Neural cell (in vitro differentiated cells): Measurements from ENCODE around the gene AKR7A2. TPM values are rescaled to one million over a fixed set of nuclear protein-coding genes. Genes with fewer than 3 reads are reported as not detected.

Source experiments
- H2AFZ ChIP-seq: fragments of 200-600, 300-800 bp; sonication (generic), shearing (Covaris generic); 2 replicates; pipeline ENCODE4 v1.6.0; 2014; ENCODE audit warnings: low read depth, mild to moderate bottlenecking, antibody characterized with exemption, low read length, moderate library complexity
- H3F3A ChIP-seq: fragments of 200-600 bp; shearing (Covaris generic); 2 replicates; pipeline ENCODE4 v1.6.1; 2016; ENCODE audit warnings: mild to moderate bottlenecking, moderate library complexity, mixed read lengths, antibody characterized with exemption, low read length; ENCODE audit not compliant: insufficient read depth, poor library complexity, severe bottlenecking
- H3K27ac ChIP-seq: fragments of 200-600, 300-800 bp; sonication (generic), shearing (Covaris generic); 2 replicates; pipeline ENCODE4 v1.5.1; 2014; ENCODE audit warnings: mild to moderate bottlenecking, low read length, moderate library complexity
- H3K27me3 ChIP-seq: fragments of 300-800, 200-600 bp; sonication (generic), shearing (Covaris generic); 2 replicates; pipeline ENCODE4 v1.6.0; 2014; ENCODE audit warnings: mild to moderate bottlenecking, low read depth, low read length, moderate library complexity; ENCODE audit not compliant: insufficient read depth
- H3K36me3 ChIP-seq: fragments of 300-800, 200-600 bp; sonication (generic), shearing (Covaris generic); 2 replicates; pipeline ENCODE4 v1.5.1; 2014; ENCODE audit warnings: mild to moderate bottlenecking, antibody characterized with exemption, low read length, moderate library complexity; ENCODE audit not compliant: insufficient read depth
- H3K4me2 ChIP-seq: fragments of 300-800, 200-600 bp; sonication (generic), shearing (Covaris generic); 2 replicates; pipeline ENCODE4 v1.6.0; 2014; ENCODE audit warnings: mild to moderate bottlenecking, low read length
- H3K4me3 ChIP-seq: fragments of 300-800, 200-600 bp; sonication (generic), shearing (Covaris generic); 2 replicates; pipeline ENCODE4 v1.5.1; 2014; ENCODE audit warnings: mild to moderate bottlenecking, low read length, moderate library complexity
- H3K79me2 ChIP-seq: fragments of 200-600 bp; shearing (Covaris generic); replicated peaks from 2 replicates; pipeline ENCODE4 v1.6.0; 2014; ENCODE audit warnings: mild to moderate bottlenecking, low read length, moderate library complexity; ENCODE audit not compliant: insufficient read depth
- H3K9ac ChIP-seq: fragments of 300-800, 200-600 bp; sonication (generic), shearing (Covaris generic); 2 replicates; pipeline ENCODE4 v1.6.1; 2016; ENCODE audit warnings: mild to moderate bottlenecking, low read length, mixed read lengths
- H3K9me2 ChIP-seq: fragments of 200-600 bp; shearing (Covaris generic); 2 replicates; pipeline ENCODE4 v1.6.1; 2016; ENCODE audit warnings: mild to moderate bottlenecking, low read length, mixed read lengths; ENCODE audit not compliant: insufficient read depth
- H3K9me3 ChIP-seq: fragments of 200-600, 300-800 bp; sonication (generic), shearing (Covaris generic); 2 replicates; pipeline ENCODE4 v1.6.1; 2016; ENCODE audit warnings: mild to moderate bottlenecking, mixed run types, low read length, moderate library complexity, mixed read lengths
- H4K20me1 ChIP-seq: fragments of 200-600 bp; shearing (Covaris generic); 2 replicates; pipeline ENCODE4 v1.6.1; 2016; ENCODE audit warnings: mild to moderate bottlenecking, mixed run types; ENCODE audit not compliant: insufficient read depth
- EZH2 ChIP-seq: fragments of 200-600, 300-800 bp; shearing (Covaris generic), sonication (generic); IDR thresholded peaks from 2 replicates; pipeline ENCODE4 v1.6.1; 2014; ENCODE audit warnings: antibody characterized with exemption, low read length, borderline replicate concordance, mild to moderate bottlenecking; ENCODE audit not compliant: insufficient read depth, poor library complexity, severe bottlenecking
- MXI1 ChIP-seq: fragments of 450-650 bp; conservative IDR thresholded peaks from 2 replicates; pipeline ENCODE4 v1.6.1; 2014; ENCODE audit warnings: antibody characterized with exemption, mild to moderate bottlenecking; ENCODE audit not compliant: poor library complexity, severe bottlenecking
- POLR2AphosphoS5 ChIP-seq: IDR thresholded peaks from 2 replicates; pipeline ENCODE4 v1.6.1; 2012
- RAD21 ChIP-seq: fragments of 450-650 bp; conservative IDR thresholded peaks from 2 replicates; pipeline ENCODE4 v1.6.1; 2014; ENCODE audit warnings: antibody characterized with exemption, mild to moderate bottlenecking, moderate library complexity
- SMC3 ChIP-seq: fragments of 450-650 bp; conservative IDR thresholded peaks from 2 replicates; pipeline ENCODE4 v1.6.1; 2014; ENCODE audit warnings: antibody characterized with exemption, mild to moderate bottlenecking, moderate library complexity; ENCODE audit not compliant: poor library complexity
- TAF1 ChIP-seq: IDR thresholded peaks from 2 replicates; pipeline ENCODE4 v1.6.1; 2012; ENCODE audit warnings: low read depth
- polyA plus RNA-seq: library from polyadenylated mRNA; depleted of rRNA; stranded (reverse); fragments of >200 nt; gene quantifications from 2 replicates; pipeline ENCODE4 v1.2.3, GENCODE V29; 2014
- TF ChIP-seq, protein P1 (sequence below): fragments of 450-650 bp; IDR thresholded peaks from 2 replicates; pipeline ENCODE4 v1.5.1; 2014; ENCODE audit warnings: antibody characterized with exemption, mild to moderate bottlenecking, moderate library complexity; ENCODE audit not compliant: poor library complexity, severe bottlenecking
- TF ChIP-seq, protein P2 (sequence below): IDR thresholded peaks from 2 replicates; pipeline ENCODE4 v1.6.1; 2012; ENCODE audit warnings: borderline replicate concordance

Gene AKR7A2
- polyA plus RNA-seq, 1 donor from 2014 or later: 50.6 TPM

DNA sequence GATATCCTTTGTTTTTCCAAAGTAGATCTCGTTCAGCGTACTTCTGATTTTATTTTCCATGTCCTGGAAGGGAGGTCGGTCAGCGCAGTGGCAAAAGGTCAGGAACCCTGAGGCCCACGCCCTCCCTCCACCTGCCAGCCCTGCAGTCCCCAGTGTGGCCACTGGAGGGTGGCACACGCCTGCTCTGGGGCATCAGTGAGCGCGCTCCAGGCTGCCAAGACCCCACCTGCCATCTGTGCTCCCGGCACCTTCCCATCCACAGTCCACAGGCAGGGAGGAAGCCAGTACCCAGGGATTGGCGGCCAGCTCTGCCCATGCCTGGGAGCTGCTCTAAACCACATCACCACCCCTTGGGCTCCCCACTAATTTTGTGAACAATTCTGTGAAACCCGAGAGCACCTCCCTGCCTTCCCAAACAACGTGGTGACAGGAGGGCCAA, 32.4 kb upstream of the AKR7A2 start:
- no peaks in the 10 kb centered on the region for H4K20me1 ChIP-seq
- no peak overlapping the region for H3K27ac ChIP-seq
- H3K9me2 ChIP-seq: no peaks in the 10 kb centered on the region
- no peaks in the 10 kb centered on the region for H3K9me3 ChIP-seq
- H3K9ac ChIP-seq: no peak overlapping the region
- TF ChIP-seq, protein P1, sequence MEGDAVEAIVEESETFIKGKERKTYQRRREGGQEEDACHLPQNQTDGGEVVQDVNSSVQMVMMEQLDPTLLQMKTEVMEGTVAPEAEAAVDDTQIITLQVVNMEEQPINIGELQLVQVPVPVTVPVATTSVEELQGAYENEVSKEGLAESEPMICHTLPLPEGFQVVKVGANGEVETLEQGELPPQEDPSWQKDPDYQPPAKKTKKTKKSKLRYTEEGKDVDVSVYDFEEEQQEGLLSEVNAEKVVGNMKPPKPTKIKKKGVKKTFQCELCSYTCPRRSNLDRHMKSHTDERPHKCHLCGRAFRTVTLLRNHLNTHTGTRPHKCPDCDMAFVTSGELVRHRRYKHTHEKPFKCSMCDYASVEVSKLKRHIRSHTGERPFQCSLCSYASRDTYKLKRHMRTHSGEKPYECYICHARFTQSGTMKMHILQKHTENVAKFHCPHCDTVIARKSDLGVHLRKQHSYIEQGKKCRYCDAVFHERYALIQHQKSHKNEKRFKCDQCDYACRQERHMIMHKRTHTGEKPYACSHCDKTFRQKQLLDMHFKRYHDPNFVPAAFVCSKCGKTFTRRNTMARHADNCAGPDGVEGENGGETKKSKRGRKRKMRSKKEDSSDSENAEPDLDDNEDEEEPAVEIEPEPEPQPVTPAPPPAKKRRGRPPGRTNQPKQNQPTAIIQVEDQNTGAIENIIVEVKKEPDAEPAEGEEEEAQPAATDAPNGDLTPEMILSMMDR: peak; percentile 78
- TF ChIP-seq SMC3 (peak; percentile 79), RAD21 (peak; percentile 83), POLR2AphosphoS5 (no peak), EZH2 (no peak), TAF1 (no peak)
- no peaks in the 10 kb centered on the region for H3K36me3 ChIP-seq
- H2AFZ ChIP-seq: no peak overlapping the region
- H3K4me2 ChIP-seq: no peak overlapping the region
- H3K4me3 ChIP-seq: no peak overlapping the region
- H3F3A ChIP-seq: no peaks in the 10 kb centered on the region
- no peaks in the 10 kb centered on the region for H3K27me3 ChIP-seq
- H3K79me2 ChIP-seq: no peaks in the 10 kb centered on the region

DNA sequence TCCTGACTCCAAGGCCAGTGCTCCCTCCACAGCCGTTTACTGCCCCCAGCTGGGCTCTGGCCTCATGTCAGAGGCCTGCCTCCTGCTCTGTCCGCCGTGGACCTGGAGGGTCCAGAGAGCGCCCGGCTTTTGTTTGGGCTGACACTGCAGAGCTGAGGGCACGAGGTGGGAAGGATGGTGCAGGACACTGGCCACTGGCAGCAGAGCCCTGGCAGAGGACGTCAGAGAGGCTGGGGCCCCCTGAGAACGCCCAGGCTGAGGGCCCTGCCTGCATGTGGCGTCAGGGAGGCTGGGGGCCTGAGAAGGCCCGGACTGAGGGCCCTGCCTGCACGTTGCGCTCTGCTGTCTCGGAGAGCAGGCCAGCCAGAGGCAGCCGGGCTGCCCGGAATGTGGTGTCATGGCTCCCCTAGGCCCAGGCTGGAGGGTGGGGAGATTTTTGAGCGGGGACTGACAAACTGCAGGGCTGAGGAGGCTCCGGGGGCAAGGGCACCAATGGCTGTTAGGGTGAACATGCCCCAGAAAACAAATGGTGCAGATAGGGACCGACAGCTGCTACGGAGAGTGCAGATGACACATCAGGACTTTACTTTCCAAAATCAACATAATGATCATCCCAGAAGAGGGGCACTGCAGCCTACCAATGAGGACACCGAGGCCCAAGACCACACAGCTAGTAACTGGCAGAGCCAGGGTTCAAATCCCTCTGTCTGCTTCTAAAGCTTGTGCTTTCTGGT, 31.8 kb upstream of the AKR7A2 start:
- no peak overlapping the region for H2AFZ ChIP-seq
- H3K9me2 ChIP-seq: no peaks in the 10 kb centered on the region
- no peaks in the 10 kb centered on the region for H3K36me3 ChIP-seq
- H3K4me2 ChIP-seq: no peak overlapping the region
- H3K79me2 ChIP-seq: no peaks in the 10 kb centered on the region
- no peaks in the 10 kb centered on the region for H4K20me1 ChIP-seq
- no peaks in the 10 kb centered on the region for H3K27me3 ChIP-seq
- H3K9ac ChIP-seq: no peak overlapping the region
- TF ChIP-seq, protein P2, sequence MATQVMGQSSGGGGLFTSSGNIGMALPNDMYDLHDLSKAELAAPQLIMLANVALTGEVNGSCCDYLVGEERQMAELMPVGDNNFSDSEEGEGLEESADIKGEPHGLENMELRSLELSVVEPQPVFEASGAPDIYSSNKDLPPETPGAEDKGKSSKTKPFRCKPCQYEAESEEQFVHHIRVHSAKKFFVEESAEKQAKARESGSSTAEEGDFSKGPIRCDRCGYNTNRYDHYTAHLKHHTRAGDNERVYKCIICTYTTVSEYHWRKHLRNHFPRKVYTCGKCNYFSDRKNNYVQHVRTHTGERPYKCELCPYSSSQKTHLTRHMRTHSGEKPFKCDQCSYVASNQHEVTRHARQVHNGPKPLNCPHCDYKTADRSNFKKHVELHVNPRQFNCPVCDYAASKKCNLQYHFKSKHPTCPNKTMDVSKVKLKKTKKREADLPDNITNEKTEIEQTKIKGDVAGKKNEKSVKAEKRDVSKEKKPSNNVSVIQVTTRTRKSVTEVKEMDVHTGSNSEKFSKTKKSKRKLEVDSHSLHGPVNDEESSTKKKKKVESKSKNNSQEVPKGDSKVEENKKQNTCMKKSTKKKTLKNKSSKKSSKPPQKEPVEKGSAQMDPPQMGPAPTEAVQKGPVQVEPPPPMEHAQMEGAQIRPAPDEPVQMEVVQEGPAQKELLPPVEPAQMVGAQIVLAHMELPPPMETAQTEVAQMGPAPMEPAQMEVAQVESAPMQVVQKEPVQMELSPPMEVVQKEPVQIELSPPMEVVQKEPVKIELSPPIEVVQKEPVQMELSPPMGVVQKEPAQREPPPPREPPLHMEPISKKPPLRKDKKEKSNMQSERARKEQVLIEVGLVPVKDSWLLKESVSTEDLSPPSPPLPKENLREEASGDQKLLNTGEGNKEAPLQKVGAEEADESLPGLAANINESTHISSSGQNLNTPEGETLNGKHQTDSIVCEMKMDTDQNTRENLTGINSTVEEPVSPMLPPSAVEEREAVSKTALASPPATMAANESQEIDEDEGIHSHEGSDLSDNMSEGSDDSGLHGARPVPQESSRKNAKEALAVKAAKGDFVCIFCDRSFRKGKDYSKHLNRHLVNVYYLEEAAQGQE: no peak
- TF ChIP-seq RAD21 (no peak), MXI1 (no peak), POLR2AphosphoS5 (no peak), EZH2 (no peak)
- TF ChIP-seq, protein P1: no peak
- no peak overlapping the region for H3K4me3 ChIP-seq
- no peaks in the 10 kb centered on the region for H3K9me3 ChIP-seq
- no peak overlapping the region for H3K27ac ChIP-seq
- no peaks in the 10 kb centered on the region for H3F3A ChIP-seq
